ENCODE measurements around the gene KRABD2.

Gene KRABD2

GRCh38 chr17:8365143-8365542 is 11.4 kb downstream of the KRABD2 start:
- Mint-ChIP-seq H3K27ac (ENCODE audit: unreplicated experiment) (peak overlapping the region; percentile 33), H3K9me3 (ENCODE audit: unreplicated experiment) (peaks cover 3% of the 10 kb centered on the region), H3K4me1 (ENCODE audit: low read depth, unreplicated experiment) (peaks cover 14% of the 10 kb centered on the region), H3K27me3 (ENCODE audit: unreplicated experiment) (no peaks in the 10 kb centered on the region), H3K4me3 (ENCODE audit: unreplicated experiment) (no peak overlapping the region), H3K36me3 (ENCODE audit: unreplicated experiment) (peaks cover 12% of the 10 kb centered on the region)
- no peak for TF ChIP-seq CTCF (IDR thresholded peaks at IDR 0.05; ENCODE audit: partially characterized antibody, unreplicated experiment)
- no peak for DNase-seq

- Mint-ChIP-seq H3K4me1 (ENCODE audit: low read depth, unreplicated experiment) (peaks cover 25% of the 10 kb centered on the region), H3K36me3 (ENCODE audit: unreplicated experiment) (no peaks in the 10 kb centered on the region), H3K27me3 (ENCODE audit: unreplicated experiment) (no peaks in the 10 kb centered on the region), H3K27ac (ENCODE audit: unreplicated experiment) (no peak overlapping the region), H3K9me3 (ENCODE audit: unreplicated experiment) (peaks cover 3% of the 10 kb centered on the region), H3K4me3 (ENCODE audit: unreplicated experiment) (no peak overlapping the region)
- DNase-seq: no peak
- TF ChIP-seq CTCF (IDR thresholded peaks at IDR 0.05; ENCODE audit: partially characterized antibody, unreplicated experiment): no peak
These were observed 13.7 kb downstream of the KRABD2 start for GRCh38 chr17:8362651-8363332.

- DNase-seq: no peak
- Mint-ChIP-seq H3K27me3 (ENCODE audit: unreplicated experiment) (no peaks in the 10 kb centered on the region), H3K9me3 (ENCODE audit: unreplicated experiment) (peaks cover 2% of the 10 kb centered on the region), H3K4me1 (ENCODE audit: low read depth, unreplicated experiment) (peaks cover 25% of the 10 kb centered on the region), H3K36me3 (ENCODE audit: unreplicated experiment) (no peaks in the 10 kb centered on the region), H3K27ac (ENCODE audit: unreplicated experiment) (peak overlapping the region; percentile 80), H3K4me3 (ENCODE audit: unreplicated experiment) (no peak overlapping the region)
- TF ChIP-seq CTCF (IDR thresholded peaks at IDR 0.05; ENCODE audit: partially characterized antibody, unreplicated experiment): no peak
These were observed 15.8 kb downstream of the KRABD2 start for GRCh38 chr17:8360751-8361150.

- no peak for DNase-seq
- Mint-ChIP-seq H3K4me1 (ENCODE audit: low read depth, unreplicated experiment) (peaks cover 25% of the 10 kb centered on the region), H3K9me3 (ENCODE audit: unreplicated experiment) (no peaks in the 10 kb centered on the region), H3K27ac (ENCODE audit: unreplicated experiment) (peak overlapping the region; percentile 80), H3K36me3 (ENCODE audit: unreplicated experiment) (no peaks in the 10 kb centered on the region), H3K27me3 (ENCODE audit: unreplicated experiment) (no peaks in the 10 kb centered on the region), H3K4me3 (ENCODE audit: unreplicated experiment) (peak overlapping the region; percentile 44)
- TF ChIP-seq CTCF (IDR thresholded peaks at IDR 0.05; ENCODE audit: partially characterized antibody, unreplicated experiment): no peak
These were observed 16.2 kb downstream of the KRABD2 start for GRCh38 chr17:8360260-8360659.

GRCh38 chr17:8359769-8360168 is 16.7 kb downstream of the KRABD2 start:
- DNase-seq: no peak
- no peaks in the 10 kb centered on the region for H3K36me3 Mint-ChIP-seq (ENCODE audit: unreplicated experiment)
- peaks cover 25% of the 10 kb centered on the region for H3K4me1 Mint-ChIP-seq (ENCODE audit: low read depth, unreplicated experiment)
- TF ChIP-seq CTCF (IDR thresholded peaks at IDR 0.05; ENCODE audit: partially characterized antibody, unreplicated experiment): no peak
- peak overlapping the region; percentile 72 for H3K4me3 Mint-ChIP-seq (ENCODE audit: unreplicated experiment)
- peak overlapping the region; percentile 92 for H3K27ac Mint-ChIP-seq (ENCODE audit: unreplicated experiment)
- H3K27me3 Mint-ChIP-seq (ENCODE audit: unreplicated experiment): no peaks in the 10 kb centered on the region
- H3K9me3 Mint-ChIP-seq (ENCODE audit: unreplicated experiment): no peaks in the 10 kb centered on the region
